ENCODE data around the gene ACTL7B. TPM values are rescaled to one million over a fixed set of nuclear protein-coding genes. Genes with fewer than 3 reads are reported as not detected.

Gene ACTL7B
- polyA plus RNA-seq, 4 donors = not detected

DNA sequence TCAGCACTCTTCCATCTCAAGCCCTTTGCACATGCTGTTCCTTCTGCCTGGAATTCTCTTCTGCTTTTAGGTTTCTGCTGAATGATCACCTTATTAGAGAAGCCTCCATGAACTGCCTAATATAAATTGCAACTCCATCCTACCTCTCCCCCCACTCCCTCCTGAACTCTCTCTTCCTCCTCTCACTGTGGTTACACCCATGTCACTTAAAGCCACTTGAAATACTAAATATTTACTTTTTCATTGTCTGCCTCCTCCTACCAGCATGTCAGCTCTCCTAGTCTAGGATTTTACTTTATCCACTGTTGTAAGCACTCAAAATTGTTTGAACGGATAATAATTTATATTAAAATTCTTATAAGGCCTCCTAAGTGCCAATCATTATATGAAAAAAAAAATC lies 43.8 kb downstream of the ACTL7B start:
- no peak for DNase-seq (ENCODE audit: low read depth in 4 of 4, low spot score in 2 of 4)

DNA sequence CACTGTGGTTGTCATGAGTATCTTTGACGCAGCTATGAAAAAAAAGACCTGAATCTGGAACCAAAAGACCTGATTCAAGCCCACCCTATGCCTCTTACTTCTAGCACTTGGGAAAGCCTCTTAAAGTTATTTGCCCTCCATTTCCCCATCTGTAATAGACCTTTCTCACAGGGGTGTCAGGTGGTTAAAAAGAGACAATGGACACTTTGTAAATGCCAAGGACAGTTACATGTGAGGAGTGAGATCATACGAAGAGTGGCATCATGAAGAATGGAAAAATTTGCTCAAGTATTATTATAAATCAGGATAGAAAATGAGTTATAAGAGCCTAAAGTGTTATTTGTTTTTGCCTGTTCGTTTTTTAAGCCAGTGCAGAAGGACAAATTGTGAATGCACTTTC lies 46.5 kb downstream of the ACTL7B start:
- no peak for DNase-seq (ENCODE audit: low read depth in 4 of 4, low spot score in 2 of 4)

Other genes starting within 250 kb of the ACTL7B start
- not detected for gene ACTL7A, start 6.3 kb upstream of the ACTL7B start, polyA plus RNA-seq (ENCODE audit: insufficient read length in 4 of 4)
- gene ELP1, start 78.1 kb upstream of the ACTL7B start, polyA plus RNA-seq (ENCODE audit: insufficient read length in 4 of 4) = 10 to 100 TPM; 40.0 to 54.7 (median 43.0) TPM
- gene ABITRAM, start 78.4 kb upstream of the ACTL7B start, polyA plus RNA-seq (ENCODE audit: insufficient read length in 4 of 4) = 10 to 100 TPM; 28.0 to 37.5 (median 32.1) TPM
- gene CTNNAL1, start 157.5 kb upstream of the ACTL7B start, polyA plus RNA-seq (ENCODE audit: insufficient read length in 4 of 4) = 10 to 100 TPM; 53.5 to 75.1 (median 63.9) TPM

Data from left renal cortex interstitium (tissue), 4 donors.